ENCODE results near the gene GRID1.
A peak's percentile ranks its signal among the peaks of the same experiment; 100 is the strongest.

The GRID1 gene

DNA sequence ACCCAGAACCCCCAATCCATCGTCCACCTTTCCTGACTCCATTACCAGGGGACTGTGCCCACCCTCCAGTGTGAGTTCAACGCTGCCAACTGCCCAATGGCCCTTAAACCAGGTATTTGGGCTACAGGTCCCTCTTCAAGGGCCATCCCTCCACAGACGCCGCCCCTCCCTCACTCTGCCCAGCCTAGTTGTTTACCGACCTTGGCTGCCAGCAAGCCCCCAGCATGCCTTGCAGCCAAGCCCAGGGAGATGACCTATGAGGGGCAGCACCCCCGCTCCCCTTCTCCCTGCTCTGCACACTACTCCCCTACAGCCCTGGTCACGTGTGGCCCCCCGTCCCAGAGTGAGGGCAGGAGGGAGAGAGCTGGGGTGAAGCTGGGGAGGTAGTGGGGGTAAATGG, 147.3 kb downstream of the GRID1 start:
- Mint-ChIP-seq H3K27me3 (peaks cover 8% of the 10 kb centered on the region), H3K4me1 (no peaks in the 10 kb centered on the region), H3K9me3 (no peaks in the 10 kb centered on the region), H3K4me3 (no peak overlapping the region), H3K27ac (no peak overlapping the region)
- no peak for ATAC-seq
- no peak for DNase-seq

DNA sequence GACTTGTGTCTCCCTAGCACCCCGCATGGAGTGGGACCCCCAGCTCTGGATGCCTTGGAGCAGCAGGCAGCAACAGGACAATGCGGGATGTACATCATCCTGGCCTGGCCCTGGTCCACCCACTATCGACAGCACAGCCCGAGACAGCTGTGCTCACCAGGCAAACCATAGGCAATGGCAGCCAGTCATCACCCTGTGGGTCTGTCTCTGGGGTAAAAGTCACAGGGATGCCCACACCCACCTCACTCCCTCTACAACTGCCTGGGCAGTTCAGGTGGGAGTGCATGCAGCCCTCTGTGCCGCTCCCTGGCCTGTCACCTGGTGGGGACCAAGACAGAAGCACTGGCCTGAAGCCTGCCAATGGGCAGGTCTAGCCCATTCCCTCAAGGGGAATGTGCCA, 147.8 kb downstream of the GRID1 start:
- ATAC-seq (no peak), DNase-seq (no peak)
- Mint-ChIP-seq H3K27ac (peak overlapping the region in 1 of 2 donors; percentile 71), H3K4me3 (no peak overlapping the region), H3K9me3 (no peaks in the 10 kb centered on the region), H3K4me1 (no peaks in the 10 kb centered on the region), H3K27me3 (peaks cover 6% of the 10 kb centered on the region)

- H3K27me3 Mint-ChIP-seq, result peaks cover 6% of the 10 kb centered on the region
- no peaks in the 10 kb centered on the region for H3K9me3 Mint-ChIP-seq
- H3K4me1 Mint-ChIP-seq, result no peaks in the 10 kb centered on the region
- H3K27ac Mint-ChIP-seq, result no peak overlapping the region
- no peak overlapping the region for H3K4me3 Mint-ChIP-seq
- no peak for DNase-seq
- no peak for ATAC-seq
Measured at GRCh38 chr10:86218160-86218559, 148.4 kb downstream of the GRID1 start.

- H3K4me3 Mint-ChIP-seq, result no peak overlapping the region
- no peaks in the 10 kb centered on the region for H3K4me1 Mint-ChIP-seq
- no peak for DNase-seq
- H3K9me3 Mint-ChIP-seq, result no peaks in the 10 kb centered on the region
- H3K27me3 Mint-ChIP-seq, result peaks cover 6% of the 10 kb centered on the region
- no peak overlapping the region for H3K27ac Mint-ChIP-seq
- no peak for ATAC-seq
Measured at GRCh38 chr10:86217371-86218080, 149.1 kb downstream of the GRID1 start.

DNA sequence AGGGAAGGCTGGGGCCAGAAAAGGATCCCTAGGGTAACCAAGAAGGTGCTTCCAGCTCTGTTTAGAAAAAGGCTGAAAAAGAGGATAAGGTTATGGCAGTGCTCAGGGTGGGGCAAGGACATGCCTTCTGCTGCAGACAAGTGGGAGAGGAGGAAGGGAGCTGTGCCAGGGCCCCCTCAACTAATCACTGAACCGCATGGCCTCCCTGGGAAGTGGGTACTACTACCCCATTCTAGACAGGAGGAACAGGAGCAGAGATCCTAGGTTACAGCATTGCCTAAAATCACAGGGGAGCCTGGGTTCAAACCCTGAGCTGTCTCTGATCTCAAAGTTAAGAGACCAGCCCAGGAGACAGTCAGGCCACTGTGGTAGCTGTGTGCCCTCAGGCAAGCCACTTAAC, 149.7 kb downstream of the GRID1 start:
- Mint-ChIP-seq H3K4me3 (no peak overlapping the region), H3K9me3 (no peaks in the 10 kb centered on the region), H3K27me3 (peaks cover 6% of the 10 kb centered on the region), H3K4me1 (no peaks in the 10 kb centered on the region), H3K27ac (no peak overlapping the region)
- ATAC-seq (no peak), DNase-seq (no peak)

GRCh38 chr10:86215712-86216111, 150.9 kb downstream of the GRID1 start:
- Mint-ChIP-seq H3K27me3 (no peaks in the 10 kb centered on the region), H3K27ac (no peak overlapping the region), H3K4me1 (no peaks in the 10 kb centered on the region), H3K9me3 (no peaks in the 10 kb centered on the region), H3K4me3 (no peak overlapping the region)
- DNase-seq (no peak), ATAC-seq (no peak)

- no peak overlapping the region for H3K4me3 Mint-ChIP-seq
- H3K27ac Mint-ChIP-seq, result no peak overlapping the region
- no peaks in the 10 kb centered on the region for H3K4me1 Mint-ChIP-seq
- ATAC-seq, result no peak
- no peaks in the 10 kb centered on the region for H3K27me3 Mint-ChIP-seq
- H3K9me3 Mint-ChIP-seq, result no peaks in the 10 kb centered on the region
- no peak for DNase-seq
Measured at GRCh38 chr10:86215046-86215445, 151.5 kb downstream of the GRID1 start.

- ATAC-seq (no peak), DNase-seq (no peak)
- no peaks in the 10 kb centered on the region for H3K27me3 Mint-ChIP-seq
- H3K9me3 Mint-ChIP-seq, result no peaks in the 10 kb centered on the region
- H3K4me3 Mint-ChIP-seq, result no peak overlapping the region
- no peak overlapping the region for H3K27ac Mint-ChIP-seq
- no peaks in the 10 kb centered on the region for H3K4me1 Mint-ChIP-seq
Measured at GRCh38 chr10:86213148-86213547, 153.4 kb downstream of the GRID1 start.

DNA sequence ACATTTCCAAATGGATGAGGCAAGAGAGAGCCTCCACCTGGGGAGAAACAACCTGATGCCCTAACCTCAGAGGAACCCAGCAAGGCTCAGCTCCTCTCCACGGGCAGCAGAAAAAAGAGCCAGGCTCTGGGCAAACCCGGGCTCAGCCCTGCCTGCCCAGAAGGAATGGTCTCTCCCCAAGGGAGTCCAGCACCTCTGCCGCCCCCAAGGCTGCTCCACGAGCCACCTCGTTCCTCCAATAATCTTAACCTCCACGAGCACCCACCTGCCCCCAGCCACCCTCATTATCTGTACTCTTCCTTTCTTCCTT, 154.2 kb downstream of the GRID1 start:
- H3K4me1 Mint-ChIP-seq, result no peaks in the 10 kb centered on the region
- no peak for ATAC-seq
- H3K9me3 Mint-ChIP-seq, result no peaks in the 10 kb centered on the region
- no peak overlapping the region for H3K4me3 Mint-ChIP-seq
- DNase-seq, result no peak
- H3K27ac Mint-ChIP-seq, result no peak overlapping the region
- no peaks in the 10 kb centered on the region for H3K27me3 Mint-ChIP-seq

GRCh38 chr10:86211691-86212390, 154.8 kb downstream of the GRID1 start:
- Mint-ChIP-seq H3K27ac (no peak overlapping the region), H3K4me1 (no peaks in the 10 kb centered on the region), H3K27me3 (no peaks in the 10 kb centered on the region), H3K4me3 (no peak overlapping the region), H3K9me3 (no peaks in the 10 kb centered on the region)
- DNase-seq (no peak), ATAC-seq (no peak)

DNA sequence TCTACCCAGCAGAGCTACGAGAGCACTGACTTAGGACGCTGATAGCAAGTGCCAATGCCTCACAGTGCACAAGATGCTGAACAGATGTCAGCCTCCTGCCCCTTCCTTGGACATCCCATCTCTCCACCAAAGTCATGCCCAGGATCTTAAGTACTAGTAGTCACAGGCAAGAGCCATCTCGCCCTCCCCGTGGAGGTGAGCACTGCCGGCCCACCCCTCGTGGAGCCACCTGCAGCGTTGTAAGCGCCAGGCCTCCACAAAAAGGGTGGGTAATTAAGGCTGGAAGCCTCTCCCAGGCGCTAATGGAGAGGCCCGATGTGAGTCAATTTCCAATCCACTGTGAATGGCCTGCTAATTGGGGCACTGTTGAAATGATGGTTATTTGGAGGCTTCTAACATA, 156.2 kb downstream of the GRID1 start:
- Mint-ChIP-seq H3K27me3 (no peaks in the 10 kb centered on the region), H3K9me3 (no peaks in the 10 kb centered on the region)

GRCh38 chr10:86209726-86210125, 156.9 kb downstream of the GRID1 start:
- H3K27ac Mint-ChIP-seq, result no peak overlapping the region
- H3K27me3 Mint-ChIP-seq, result no peaks in the 10 kb centered on the region
- H3K9me3 Mint-ChIP-seq, result no peaks in the 10 kb centered on the region
- ATAC-seq, result no peak
- DNase-seq, result no peak
- no peak overlapping the region for H3K4me3 Mint-ChIP-seq
- no peaks in the 10 kb centered on the region for H3K4me1 Mint-ChIP-seq

More for the DNA sequence above, 156.2 kb downstream of the GRID1 start:
- no peak for DNase-seq
- H3K27ac Mint-ChIP-seq, result no peak overlapping the region
- ATAC-seq, result no peak
- no peaks in the 10 kb centered on the region for H3K4me1 Mint-ChIP-seq
- H3K4me3 Mint-ChIP-seq, result no peak overlapping the region

- H3K4me1 Mint-ChIP-seq, result no peaks in the 10 kb centered on the region
- H3K27me3 Mint-ChIP-seq, result no peaks in the 10 kb centered on the region
- no peak overlapping the region for H3K4me3 Mint-ChIP-seq
- ATAC-seq (no peak), DNase-seq (no peak)
- no peaks in the 10 kb centered on the region for H3K9me3 Mint-ChIP-seq
- H3K27ac Mint-ChIP-seq, result no peak overlapping the region
Measured at GRCh38 chr10:86207226-86207625, 159.4 kb downstream of the GRID1 start.

DNA sequence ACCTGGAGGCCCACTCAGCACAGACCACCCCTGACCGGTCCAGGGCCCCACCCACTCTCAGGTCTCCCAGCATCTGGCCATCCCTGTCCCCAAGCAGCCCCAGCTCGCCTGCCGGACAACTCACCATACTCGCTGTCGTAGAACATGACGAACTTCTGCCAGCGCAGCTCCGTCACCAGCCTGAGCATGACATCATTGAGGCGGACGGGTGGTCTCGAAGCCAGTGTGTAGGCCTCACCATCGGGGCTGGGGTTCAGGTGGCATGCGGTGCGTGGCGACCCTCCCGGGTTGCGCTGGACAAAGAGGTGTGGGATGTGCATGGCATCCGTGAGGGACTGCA, 160.4 kb downstream of the GRID1 start:
- Mint-ChIP-seq H3K4me1 (no peaks in the 10 kb centered on the region), H3K27me3 (no peaks in the 10 kb centered on the region), H3K4me3 (no peak overlapping the region), H3K9me3 (no peaks in the 10 kb centered on the region), H3K27ac (no peak overlapping the region)
- DNase-seq (no peak), ATAC-seq (peak; percentile 16)

DNA sequence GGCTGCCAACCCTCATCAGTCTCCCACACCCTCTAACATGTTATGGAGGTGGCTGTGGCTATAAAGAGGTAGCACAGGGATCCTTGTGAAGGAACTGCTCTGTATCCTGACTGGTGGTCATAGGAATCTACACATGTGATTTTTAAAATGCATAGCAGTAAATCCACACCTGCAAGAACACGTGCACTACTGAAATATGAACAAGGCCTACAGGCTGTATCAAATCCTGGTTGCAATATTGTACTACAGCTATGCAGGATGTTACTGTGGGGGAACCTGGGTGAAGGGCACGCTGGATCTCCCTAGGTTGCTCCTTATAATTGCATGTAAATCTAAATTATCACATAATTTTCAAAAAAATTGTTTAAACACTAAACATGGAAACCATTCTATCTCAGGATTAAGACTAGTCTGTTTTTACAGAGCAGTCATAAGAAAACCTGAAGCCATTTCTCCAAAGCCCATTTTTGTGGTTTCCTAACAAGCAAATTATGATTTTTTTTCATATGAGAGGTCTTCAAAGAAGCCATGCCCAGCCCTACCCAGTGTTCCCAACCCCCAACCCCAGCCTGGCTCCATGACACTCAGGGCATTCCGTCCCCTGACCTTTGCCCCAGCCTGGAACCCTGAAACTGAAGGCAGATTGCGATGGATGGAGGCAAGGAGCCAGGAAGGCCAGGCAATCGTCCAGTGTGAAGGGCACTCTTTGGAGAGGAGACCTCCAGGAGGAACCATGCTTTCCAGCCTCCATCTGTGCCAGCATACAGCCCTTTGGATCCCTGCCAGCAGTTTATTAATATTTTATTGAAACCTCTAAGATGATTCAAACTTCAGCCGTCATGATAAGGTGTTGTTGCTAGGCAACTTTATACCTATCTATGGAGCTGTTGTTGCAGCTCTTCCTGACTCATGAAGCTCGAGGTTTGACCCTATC, 161.0 kb downstream of the GRID1 start:
- Mint-ChIP-seq H3K4me1 (no peaks in the 10 kb centered on the region), H3K27ac (no peak overlapping the region), H3K4me3 (no peak overlapping the region), H3K9me3 (no peaks in the 10 kb centered on the region), H3K27me3 (peaks cover under 1% of the 10 kb centered on the region)
- ATAC-seq, result no peak
- DNase-seq, result no peak
